ENCODE measurements around the gene GATA3. TPM values are rescaled to one million over a fixed set of nuclear protein-coding genes. Genes with fewer than 3 reads are reported as not detected.

GATA3 gene
- total RNA-seq, 1 experiment from 2014 or later = 5.0 TPM

- CTCF ChIA-PET = no interaction called here
- peaks cover 23% of the 10 kb centered on the region for H3K36me3 Mint-ChIP-seq (ENCODE audit: insufficient read depth, unreplicated experiment)
- H3K4me1 Mint-ChIP-seq (ENCODE audit: low read depth, unreplicated experiment) = no peaks in the 10 kb centered on the region
- no peak overlapping the region for H3K4me3 Mint-ChIP-seq (ENCODE audit: low read depth, unreplicated experiment)
- TF ChIP-seq CTCF (IDR thresholded peaks at IDR 0.05; ENCODE audit: unreplicated experiment) = no peak
- H3K27ac Mint-ChIP-seq (ENCODE audit: unreplicated experiment) = no peak overlapping the region
- H3K27me3 Mint-ChIP-seq (ENCODE audit: unreplicated experiment) = no peaks in the 10 kb centered on the region
- intact Hi-C loops (cut with micrococcal nuclease; ENCODE audit: unreplicated experiment) = no loop called here
- DNase-seq = no peak
- H3K9me3 Mint-ChIP-seq (ENCODE audit: low read depth, unreplicated experiment) = no peaks in the 10 kb centered on the region
- BruUV-seq (replicated peaks) = no TSS peak
These were observed 7.1 kb downstream of the GATA3 start for GRCh38 chr10:8061274-8062211.

GRCh38 chr10:8063128-8063908 is 8.8 kb downstream of the GATA3 start:
- Mint-ChIP-seq H3K4me1 (ENCODE audit: low read depth, unreplicated experiment) (no peaks in the 10 kb centered on the region), H3K27ac (ENCODE audit: unreplicated experiment) (no peak overlapping the region), H3K27me3 (ENCODE audit: unreplicated experiment) (no peaks in the 10 kb centered on the region), H3K36me3 (ENCODE audit: insufficient read depth, unreplicated experiment) (peaks cover 20% of the 10 kb centered on the region), H3K4me3 (ENCODE audit: low read depth, unreplicated experiment) (no peak overlapping the region), H3K9me3 (ENCODE audit: low read depth, unreplicated experiment) (no peaks in the 10 kb centered on the region)
- no peak for DNase-seq
- CTCF ChIA-PET = no interaction called here
- intact Hi-C loops (cut with micrococcal nuclease; ENCODE audit: unreplicated experiment) = no loop called here
- no peak for TF ChIP-seq CTCF (IDR thresholded peaks at IDR 0.05; ENCODE audit: unreplicated experiment)
- BruUV-seq (replicated peaks) = no TSS peak

- H3K27me3 Mint-ChIP-seq (ENCODE audit: unreplicated experiment) = no peaks in the 10 kb centered on the region
- no peak for DNase-seq
- intact Hi-C loops (cut with micrococcal nuclease; ENCODE audit: unreplicated experiment) = no loop called here
- no peak overlapping the region for H3K4me3 Mint-ChIP-seq (ENCODE audit: low read depth, unreplicated experiment)
- CTCF ChIA-PET = no interaction called here
- no peak overlapping the region for H3K27ac Mint-ChIP-seq (ENCODE audit: unreplicated experiment)
- H3K9me3 Mint-ChIP-seq (ENCODE audit: low read depth, unreplicated experiment) = no peaks in the 10 kb centered on the region
- no peak for TF ChIP-seq CTCF (IDR thresholded peaks at IDR 0.05; ENCODE audit: unreplicated experiment)
- peaks cover 16% of the 10 kb centered on the region for H3K36me3 Mint-ChIP-seq (ENCODE audit: insufficient read depth, unreplicated experiment)
- H3K4me1 Mint-ChIP-seq (ENCODE audit: low read depth, unreplicated experiment) = no peaks in the 10 kb centered on the region
- BruUV-seq (replicated peaks) = no TSS peak
These were observed 9.4 kb downstream of the GATA3 start for GRCh38 chr10:8063935-8064334.

- H3K36me3 Mint-ChIP-seq (ENCODE audit: insufficient read depth, unreplicated experiment) = peaks cover 16% of the 10 kb centered on the region
- H3K4me1 Mint-ChIP-seq (ENCODE audit: low read depth, unreplicated experiment) = no peaks in the 10 kb centered on the region
- no peak overlapping the region for H3K27ac Mint-ChIP-seq (ENCODE audit: unreplicated experiment)
- CTCF ChIA-PET = no interaction called here
- no peak overlapping the region for H3K4me3 Mint-ChIP-seq (ENCODE audit: low read depth, unreplicated experiment)
- no peak for TF ChIP-seq CTCF (IDR thresholded peaks at IDR 0.05; ENCODE audit: unreplicated experiment)
- no peak for DNase-seq
- BruUV-seq (replicated peaks) = no TSS peak
- no peaks in the 10 kb centered on the region for H3K27me3 Mint-ChIP-seq (ENCODE audit: unreplicated experiment)
- intact Hi-C loops (cut with micrococcal nuclease; ENCODE audit: unreplicated experiment) = no loop called here
- no peaks in the 10 kb centered on the region for H3K9me3 Mint-ChIP-seq (ENCODE audit: low read depth, unreplicated experiment)
These were observed 9.9 kb downstream of the GATA3 start for GRCh38 chr10:8064436-8064835.
